ENCODE data around the gene DMTF1. TPM values are rescaled to one million over a fixed set of nuclear protein-coding genes. Genes with fewer than 3 reads are reported as not detected.
"Not testable (repeated sequence)": the region's sequence is repeated elsewhere in the genome, so short reads cannot be mapped to it uniquely, and the experiment has no call there.

The DMTF1 gene
- total RNA-seq, 1 donor from 2014 or later, result 40.8 TPM

- peaks cover 4% of the 10 kb centered on the region for H3K27me3 ChIP-seq (ENCODE audit: control insufficient read depth, insufficient read depth, low read length)
- FAIRE-seq (no peak), DNase-seq (ENCODE audit: low read depth) (no peak)
- no peak overlapping the region for H3K4me3 ChIP-seq (ENCODE audit: low read depth, low read length)
- no peak for TF ChIP-seq CTCF (IDR thresholded peaks at IDR 0.05; ENCODE audit: insufficient read depth, low read length, severe bottlenecking)
- no peaks in the 10 kb centered on the region for H3K36me3 ChIP-seq (ENCODE audit: control insufficient read depth, insufficient read depth, low read length)
These were observed 40.4 kb upstream of the DMTF1 start for GRCh38 chr7:87111877-87112276.

- TF ChIP-seq CTCF (IDR thresholded peaks at IDR 0.05; ENCODE audit: insufficient read depth, low read length, severe bottlenecking), result no peak
- H3K27me3 ChIP-seq (ENCODE audit: control insufficient read depth, insufficient read depth, low read length), result peaks cover 3% of the 10 kb centered on the region
- no peak for FAIRE-seq
These were observed 39.2 kb upstream of the DMTF1 start for GRCh38 chr7:87113077-87113476.

GRCh38 chr7:87113904-87114303 lies 38.3 kb upstream of the DMTF1 start:
- H3K36me3 ChIP-seq (ENCODE audit: control insufficient read depth, insufficient read depth, low read length); H3K4me3 ChIP-seq (ENCODE audit: low read depth, low read length); H3K27me3 ChIP-seq (ENCODE audit: control insufficient read depth, insufficient read depth, low read length); DNase-seq (ENCODE audit: low read depth); FAIRE-seq: not testable (repeated sequence)

More at GRCh38 chr7:87113077-87113476, 39.2 kb upstream of the DMTF1 start:
- no peak for DNase-seq (ENCODE audit: low read depth)
- Histone ChIP-seq H3K36me3 (ENCODE audit: control insufficient read depth, insufficient read depth, low read length) (no peaks in the 10 kb centered on the region), H3K4me3 (ENCODE audit: low read depth, low read length) (no peak overlapping the region)

GRCh38 chr7:87115772-87116171 lies 36.5 kb upstream of the DMTF1 start:
- DNase-seq (ENCODE audit: low read depth); FAIRE-seq; H3K4me3 ChIP-seq (ENCODE audit: low read depth, low read length); H3K36me3 ChIP-seq (ENCODE audit: control insufficient read depth, insufficient read depth, low read length); H3K27me3 ChIP-seq (ENCODE audit: control insufficient read depth, insufficient read depth, low read length): not testable (repeated sequence)

GRCh38 chr7:87116315-87116714 lies 35.9 kb upstream of the DMTF1 start:
- no peak for TF ChIP-seq CTCF (IDR thresholded peaks at IDR 0.05; ENCODE audit: insufficient read depth, low read length, severe bottlenecking)
- no peak overlapping the region for H3K4me3 ChIP-seq (ENCODE audit: low read depth, low read length)
- H3K36me3 ChIP-seq (ENCODE audit: control insufficient read depth, insufficient read depth, low read length), result no peaks in the 10 kb centered on the region
- H3K27me3 ChIP-seq (ENCODE audit: control insufficient read depth, insufficient read depth, low read length), result no peaks in the 10 kb centered on the region
- DNase-seq (ENCODE audit: low read depth) (no peak), FAIRE-seq (no peak)

GRCh38 chr7:87119581-87119980 lies 32.7 kb upstream of the DMTF1 start:
- FAIRE-seq (no peak), DNase-seq (ENCODE audit: low read depth) (no peak)
- H3K27me3 ChIP-seq (ENCODE audit: control insufficient read depth, insufficient read depth, low read length), result no peaks in the 10 kb centered on the region
- no peak for TF ChIP-seq CTCF (IDR thresholded peaks at IDR 0.05; ENCODE audit: insufficient read depth, low read length, severe bottlenecking)
- H3K4me3 ChIP-seq (ENCODE audit: low read depth, low read length), result no peak overlapping the region
- H3K36me3 ChIP-seq (ENCODE audit: control insufficient read depth, insufficient read depth, low read length), result no peaks in the 10 kb centered on the region

GRCh38 chr7:87123105-87123504 lies 29.1 kb upstream of the DMTF1 start:
- no peak for TF ChIP-seq CTCF (IDR thresholded peaks at IDR 0.05; ENCODE audit: insufficient read depth, low read length, severe bottlenecking)

More at GRCh38 chr7:87123105-87123504, 29.1 kb upstream of the DMTF1 start:
- no peak for DNase-seq (ENCODE audit: low read depth)
- Histone ChIP-seq H3K4me3 (ENCODE audit: low read depth, low read length) (no peak overlapping the region), H3K27me3 (ENCODE audit: control insufficient read depth, insufficient read depth, low read length) (no peaks in the 10 kb centered on the region), H3K36me3 (ENCODE audit: control insufficient read depth, insufficient read depth, low read length) (no peaks in the 10 kb centered on the region)
- no peak for FAIRE-seq

Measured in bronchial epithelial cell (primary cell).